OCI-LY3 (cell line): ENCODE results near the gene PLEKHA8.

Source experiments
- H2AFZ ChIP-seq: fragments of 200-600, 300-600 bp; shearing (Covaris generic); 2 replicates; pipeline ENCODE4 v1.6.0; 2014; ENCODE audit warnings: antibody characterized with exemption, low read depth, low read length
- H3K27ac ChIP-seq: fragments of 200-600, 300-600 bp; sonication (generic); 2 replicates; pipeline ENCODE4 v1.5.1; 2014; ENCODE audit warnings: mild to moderate bottlenecking, low read length, moderate library complexity, mixed read lengths
- H3K27me3 ChIP-seq: fragments of 200-600, 300-600 bp; sonication (generic); 2 replicates; pipeline ENCODE4 v1.6.1; 2014; ENCODE audit warnings: low read depth, low read length, mixed read lengths
- H3K36me3 ChIP-seq: fragments of 200-600, 300-600 bp; sonication (generic); replicated peaks from 2 replicates; pipeline ENCODE3; 2014; ENCODE audit warnings: low read depth, low read length, mixed read lengths
- H3K4me1 ChIP-seq: fragments of 300-600, 200-600 bp; sonication (generic); 2 replicates; pipeline ENCODE4 v1.6.1; 2014; ENCODE audit warnings: low read length, mixed read lengths
- H3K4me2 ChIP-seq: fragments of 200-600, 300-600 bp; sonication (generic); 2 replicates; pipeline ENCODE4 v1.6.1; 2014; ENCODE audit warnings: low read length, mixed read lengths
- H3K4me3 ChIP-seq: fragments of 300-600, 200-600 bp; sonication (generic); 2 replicates; pipeline ENCODE4 v1.5.1; 2014; ENCODE audit warnings: antibody characterized with exemption, mild to moderate bottlenecking, low read length, moderate library complexity
- H3K79me2 ChIP-seq: fragments of 300-600, 200-600 bp; shearing (Covaris generic); 2 replicates; pipeline ENCODE4 v1.6.1; 2014; ENCODE audit warnings: mild to moderate bottlenecking, low read length, mixed read lengths
- H3K9ac ChIP-seq: fragments of 300-600, 200-600 bp; shearing (Covaris generic); 2 replicates; pipeline ENCODE4 v1.6.0; 2014; ENCODE audit warnings: mild to moderate bottlenecking, low read length, moderate library complexity
- H3K9me3 ChIP-seq: fragments of 200-600, 300-600 bp; shearing (Covaris generic); 2 replicates; pipeline ENCODE4 v1.6.1; 2014; ENCODE audit warnings: low read length, mixed read lengths; ENCODE audit not compliant: insufficient read depth
- H4K20me1 ChIP-seq: fragments of 200-600, 300-600 bp; sonication (generic); 2 replicates; pipeline ENCODE4 v1.6.1; 2016; ENCODE audit warnings: low read length, mixed read lengths; ENCODE audit not compliant: insufficient read depth
- CTCF ChIP-seq: fragments of 200-600, 300-600 bp; sonication (generic); IDR thresholded peaks from 2 replicates; pipeline ENCODE4 v1.5.1; 2014; ENCODE audit warnings: antibody characterized with exemption, low read length, low read depth
- EZH2phosphoT487 ChIP-seq: fragments of 200-600 bp; shearing (Covaris generic); IDR thresholded peaks from 2 replicates; pipeline ENCODE4 v1.6.1; 2018; ENCODE audit warnings: antibody characterized with exemption, mixed run types, low read depth

PLEKHA8 gene

GRCh38 chr7:30020535-30020934 lies 7.7 kb upstream of the PLEKHA8 start:
- H3K27me3 ChIP-seq: no peaks in the 10 kb centered on the region
- no peaks in the 10 kb centered on the region for H3K9me3 ChIP-seq
- no peak overlapping the region for H3K4me3 ChIP-seq
- no peak for TF ChIP-seq CTCF
- TF ChIP-seq EZH2phosphoT487: no peak
- peaks cover 17% of the 10 kb centered on the region for H3K36me3 ChIP-seq
- peaks cover 18% of the 10 kb centered on the region; the same call in 1 of the 2 replicates for H4K20me1 ChIP-seq
- no peak overlapping the region for H2AFZ ChIP-seq
- no peak overlapping the region for H3K9ac ChIP-seq
- H3K27ac ChIP-seq: no peak overlapping the region
- peaks cover 12% of the 10 kb centered on the region for H3K4me1 ChIP-seq
- no peak overlapping the region for H3K4me2 ChIP-seq
- peaks cover 30% of the 10 kb centered on the region for H3K79me2 ChIP-seq

DNA sequence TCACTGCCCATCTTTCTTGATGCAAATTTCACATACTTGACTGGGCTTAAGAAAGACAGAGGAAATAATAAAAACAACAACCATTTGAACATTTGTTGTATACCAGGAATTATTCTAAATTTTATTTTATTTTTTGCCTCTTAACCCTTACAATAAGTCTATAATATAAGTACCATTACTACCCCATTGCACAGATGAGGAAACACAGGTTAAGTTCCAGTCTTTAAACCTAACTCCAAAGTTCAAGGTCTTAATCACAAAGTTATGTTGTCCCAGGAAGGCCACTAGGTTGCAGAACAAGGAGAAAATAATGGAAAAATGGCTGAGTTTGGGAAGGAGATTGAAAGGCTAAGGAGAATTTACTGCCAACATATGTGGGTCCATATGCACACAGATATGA lies 5.2 kb upstream of the PLEKHA8 start:
- Histone ChIP-seq H2AFZ (no peak overlapping the region), H3K36me3 (peaks cover 17% of the 10 kb centered on the region), H3K4me2 (no peak overlapping the region), H4K20me1 (peaks cover 18% of the 10 kb centered on the region; the same call in 1 of the 2 replicates), H3K4me3 (no peak overlapping the region), H3K27ac (no peak overlapping the region), H3K27me3 (no peaks in the 10 kb centered on the region), H3K9ac (no peak overlapping the region), H3K4me1 (peaks cover 12% of the 10 kb centered on the region), H3K9me3 (no peaks in the 10 kb centered on the region), H3K79me2 (peaks cover 39% of the 10 kb centered on the region)
- no peak for TF ChIP-seq EZH2phosphoT487
- no peak for TF ChIP-seq CTCF

- H2AFZ ChIP-seq: no peak overlapping the region
- TF ChIP-seq EZH2phosphoT487: no peak
- TF ChIP-seq CTCF: no peak
- no peak overlapping the region for H3K4me3 ChIP-seq
- H3K4me2 ChIP-seq: no peak overlapping the region
- no peaks in the 10 kb centered on the region for H3K9me3 ChIP-seq
- no peak overlapping the region for H3K9ac ChIP-seq
- peaks cover 18% of the 10 kb centered on the region; the same call in 1 of the 2 replicates for H4K20me1 ChIP-seq
- no peak overlapping the region for H3K27ac ChIP-seq
- H3K36me3 ChIP-seq: peaks cover 12% of the 10 kb centered on the region
- H3K79me2 ChIP-seq: peaks cover 40% of the 10 kb centered on the region
- H3K4me1 ChIP-seq: peaks cover 12% of the 10 kb centered on the region
- no peaks in the 10 kb centered on the region for H3K27me3 ChIP-seq
Measured at GRCh38 chr7:30023524-30023923, 4.7 kb upstream of the PLEKHA8 start.

GRCh38 chr7:30026229-30027064 lies 1.8 kb upstream of the PLEKHA8 start, which contains the start of gene FKBP14:
FKBP14 (minus strand) TSS chr7:30026702; CDS start chr7:30026508, 194 bp downstream.
- Histone ChIP-seq H3K9me3 (no peaks in the 10 kb centered on the region), H3K4me1 (peaks cover 22% of the 10 kb centered on the region), H4K20me1 (peaks cover 36% of the 10 kb centered on the region), H3K4me3 (peak within 1 kb of the TSS; percentile 88), H3K9ac (peak within 1 kb of the TSS; percentile 98), H3K79me2 (peaks cover 68% of the 10 kb centered on the region), H3K27me3 (no peaks in the 10 kb centered on the region), H3K4me2 (peak within 1 kb of the TSS; percentile 95), H3K36me3 (peaks cover 3% of the 10 kb centered on the region), H2AFZ (peak within 1 kb of the TSS; percentile 75; the same call in 1 of the 2 replicates), H3K27ac (peak within 1 kb of the TSS; percentile 98)
- TF ChIP-seq EZH2phosphoT487 (no peak), CTCF (no peak)
